HG03571 (cell line): ENCODE measurements around the gene NIN.

Source experiments
- ATAC-seq: cut with Tn5 transposase; IDR thresholded peaks from one replicate; pipeline ENCODE4 v1.9.1; 2021; ENCODE audit not compliant: unreplicated experiment

NIN gene

DNA sequence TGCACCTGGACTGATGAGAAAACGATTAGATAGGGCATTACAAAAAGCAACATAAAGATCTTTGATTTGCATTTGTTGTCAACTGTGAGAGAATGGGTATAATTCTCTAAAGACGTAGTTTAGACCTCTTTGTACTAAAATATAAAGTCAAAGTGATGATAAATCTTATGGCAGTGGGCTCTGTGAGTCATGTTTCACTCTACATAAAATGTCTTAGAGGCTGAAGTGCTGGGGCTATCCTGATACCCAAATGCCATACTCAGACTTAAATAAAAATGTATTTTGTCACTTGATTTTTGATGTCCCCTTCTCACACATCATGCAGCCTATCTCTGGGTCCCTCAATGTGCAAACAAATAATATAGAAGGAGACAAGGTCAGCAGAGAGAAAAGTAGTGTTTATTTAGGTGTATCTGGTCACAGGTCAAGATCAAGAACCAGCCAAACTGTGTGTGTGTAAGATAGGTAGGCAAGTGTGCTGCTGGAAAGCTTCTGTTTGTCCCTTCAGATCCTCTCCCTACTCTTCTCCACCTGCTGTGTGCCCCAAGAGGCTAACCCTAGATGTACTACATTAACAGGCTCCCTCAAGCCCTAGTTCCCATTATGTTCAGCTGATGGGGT is 7.0 kb upstream of the NIN start:
- no peak for ATAC-seq

DNA sequence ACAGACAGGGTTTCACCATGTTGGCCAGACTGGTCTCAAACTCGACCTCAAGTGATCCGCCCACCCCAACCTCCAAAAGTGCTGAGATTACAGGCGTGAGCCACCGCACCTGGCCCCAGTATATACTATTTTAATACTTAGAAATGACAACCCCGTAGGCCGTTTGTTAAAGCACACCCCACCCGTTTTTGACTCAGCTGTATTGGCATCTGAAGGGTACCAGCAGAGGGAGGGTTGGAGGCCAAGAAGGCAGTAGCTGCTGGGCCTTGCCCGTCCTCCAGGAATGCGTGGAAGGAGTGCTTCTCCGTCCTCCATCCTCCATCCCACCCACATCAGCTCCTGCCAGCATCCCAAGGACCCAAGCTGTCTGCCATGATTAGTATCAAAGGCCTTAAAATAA is 6.3 kb upstream of the NIN start:
- ATAC-seq: no peak

DNA sequence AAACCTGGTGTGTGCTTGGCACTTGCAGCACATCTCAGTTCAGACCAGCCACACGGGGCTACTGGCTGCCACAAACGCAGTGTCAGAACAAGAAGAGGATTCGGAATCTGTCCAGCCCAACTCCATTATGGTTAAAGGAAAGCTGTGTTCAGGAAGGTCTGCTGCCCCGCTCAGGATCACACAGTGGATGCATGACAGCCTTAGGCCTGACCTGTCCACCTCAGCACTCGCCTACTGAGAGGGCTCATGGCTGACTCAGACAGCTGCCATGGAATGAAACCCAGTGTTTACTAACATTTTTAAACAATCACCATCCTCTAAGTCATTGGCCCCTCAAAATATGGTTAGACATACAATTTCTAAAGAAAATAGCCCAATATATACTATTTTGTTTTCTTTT is 5.6 kb upstream of the NIN start:
- no peak for ATAC-seq

DNA sequence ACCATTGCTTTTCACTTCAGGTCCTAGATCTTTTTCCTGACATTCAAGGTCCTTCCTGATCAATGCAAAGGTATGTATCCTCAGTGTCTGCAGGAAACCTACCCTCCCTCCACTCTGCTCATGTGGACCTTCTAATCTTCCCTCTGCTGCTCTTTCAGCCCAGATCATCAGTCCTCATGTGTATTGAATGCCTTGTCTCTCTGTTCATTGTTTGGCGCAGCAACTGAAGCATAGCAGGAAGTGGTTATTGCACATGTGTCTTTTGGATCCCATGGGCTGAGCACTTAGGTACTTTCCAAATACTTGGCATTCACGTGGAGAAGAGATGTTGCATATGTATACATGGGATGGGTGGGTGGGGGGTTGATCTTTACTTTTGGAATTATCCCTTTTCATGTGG is 4.3 kb upstream of the NIN start:
- ATAC-seq: peak; percentile 24

DNA sequence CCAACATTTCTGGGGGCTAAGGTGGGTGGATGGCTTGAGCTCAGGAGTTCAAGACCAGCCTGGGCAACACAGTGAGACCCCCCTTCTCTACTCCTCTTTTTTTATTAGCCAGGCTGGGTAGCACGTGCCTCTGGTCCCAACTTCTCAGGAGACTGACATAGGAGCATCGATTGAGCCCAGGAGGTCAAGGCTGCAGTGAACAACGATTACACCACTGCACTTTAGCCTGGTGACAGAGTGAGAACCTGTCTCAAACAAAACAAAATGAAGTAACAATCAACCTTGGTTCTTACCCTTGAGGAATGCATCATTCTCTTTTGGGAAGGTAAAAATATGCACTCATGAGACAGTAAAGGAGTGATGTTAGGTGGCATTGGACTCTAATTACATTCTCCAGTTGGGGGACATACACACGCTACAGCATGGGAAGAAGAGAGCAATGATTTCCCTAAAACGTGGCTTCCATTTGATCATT is 3.9 kb upstream of the NIN start:
- ATAC-seq: no peak

DNA sequence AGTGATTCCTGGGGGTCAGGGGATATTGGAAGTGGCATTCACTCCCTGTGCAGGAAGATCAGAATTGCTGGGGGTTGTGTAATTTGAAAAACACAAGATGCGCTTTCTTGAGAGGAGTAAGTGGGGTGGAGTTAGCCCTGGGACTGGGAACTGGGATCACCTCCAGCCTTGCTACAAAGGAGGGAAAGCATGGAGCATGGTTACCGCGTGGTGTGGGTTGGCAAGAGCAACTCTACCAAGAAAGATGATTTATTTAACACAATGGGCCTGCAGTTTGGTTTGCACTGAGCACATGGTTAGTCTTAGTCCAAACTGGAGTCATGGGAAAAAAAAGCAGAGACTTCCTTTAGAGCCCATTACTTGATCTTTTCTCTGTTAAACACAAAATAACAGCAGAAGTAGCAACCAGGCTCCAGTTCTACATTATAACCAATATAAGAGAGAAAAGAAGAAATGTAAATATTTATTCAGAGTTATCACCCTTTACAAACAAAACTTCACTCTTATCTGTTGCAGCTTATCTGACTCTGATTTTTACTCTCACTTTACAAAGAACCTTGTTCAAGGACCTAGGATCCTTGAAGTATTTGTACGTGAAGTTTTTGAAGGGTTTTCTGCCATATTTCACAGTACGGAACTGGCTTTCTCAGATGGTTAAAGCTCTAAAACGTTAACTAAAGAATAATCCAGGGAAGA is 2.1 kb upstream of the NIN start:
- no peak for ATAC-seq

DNA sequence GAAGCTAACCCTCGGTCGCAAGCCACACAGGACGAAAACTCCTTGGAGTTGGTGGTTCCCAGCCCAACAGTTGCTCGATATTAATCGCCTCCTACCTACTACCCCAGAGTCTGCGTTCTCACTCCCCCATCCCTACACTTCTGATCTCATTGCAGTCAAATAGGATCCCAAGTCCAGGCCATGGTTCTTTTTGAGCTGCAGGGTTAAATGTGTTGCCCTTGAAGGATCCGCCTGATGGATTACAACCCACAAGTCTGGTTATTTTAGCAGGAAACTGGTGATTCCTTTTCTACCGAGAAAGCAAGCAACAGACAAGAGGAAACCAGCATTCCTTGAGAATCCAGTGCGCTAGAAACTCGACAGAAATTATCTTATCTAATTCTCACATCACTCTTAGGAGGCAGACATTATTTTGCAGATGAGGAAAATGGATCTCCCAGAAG is 785 bp upstream of the NIN start:
- no peak for ATAC-seq

DNA sequence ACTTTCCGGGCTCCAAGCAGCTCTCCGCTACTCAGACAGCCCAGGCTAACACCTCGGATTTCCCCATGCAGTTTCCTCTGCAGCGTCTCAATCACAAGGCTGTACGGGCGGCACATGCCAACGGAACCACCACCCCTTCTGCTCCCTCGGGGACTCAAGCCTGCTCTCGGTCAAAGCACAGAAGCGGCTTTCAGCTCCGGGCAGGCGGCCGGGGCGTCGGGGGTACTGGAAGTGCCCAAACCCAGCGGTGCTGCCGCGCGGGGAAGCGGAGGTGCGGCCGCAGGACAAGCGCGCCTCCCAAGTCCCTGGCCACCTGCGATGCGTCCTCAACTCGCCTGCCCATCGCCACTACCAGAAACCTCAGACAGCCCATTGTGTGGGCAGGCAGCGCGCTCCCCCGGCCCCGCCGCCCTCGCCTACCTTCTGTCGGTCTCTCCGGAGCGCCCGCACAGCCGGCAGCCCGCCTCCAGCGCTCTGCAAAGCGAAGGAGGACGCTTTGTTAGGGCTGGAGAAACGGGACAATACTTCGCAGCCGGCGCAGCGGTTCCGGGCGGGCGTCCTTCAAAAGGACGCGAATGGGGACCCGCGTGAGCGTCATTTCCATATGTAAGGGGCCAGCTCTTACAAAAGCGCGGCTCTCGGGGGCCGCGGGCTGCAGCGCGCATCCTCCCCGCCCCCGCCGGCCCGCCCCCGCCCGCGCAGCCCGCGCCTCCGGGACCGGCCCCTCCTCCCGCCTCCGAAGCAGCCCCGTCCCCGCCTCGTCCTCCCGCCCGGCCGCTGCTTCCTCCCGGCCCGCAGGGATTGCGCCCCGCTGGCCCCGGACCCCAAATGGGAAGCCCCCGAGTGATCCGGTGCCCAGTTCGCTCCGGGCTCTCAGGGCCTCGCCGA is 674 bp downstream of the NIN start:
- peak; percentile 32 for ATAC-seq

DNA sequence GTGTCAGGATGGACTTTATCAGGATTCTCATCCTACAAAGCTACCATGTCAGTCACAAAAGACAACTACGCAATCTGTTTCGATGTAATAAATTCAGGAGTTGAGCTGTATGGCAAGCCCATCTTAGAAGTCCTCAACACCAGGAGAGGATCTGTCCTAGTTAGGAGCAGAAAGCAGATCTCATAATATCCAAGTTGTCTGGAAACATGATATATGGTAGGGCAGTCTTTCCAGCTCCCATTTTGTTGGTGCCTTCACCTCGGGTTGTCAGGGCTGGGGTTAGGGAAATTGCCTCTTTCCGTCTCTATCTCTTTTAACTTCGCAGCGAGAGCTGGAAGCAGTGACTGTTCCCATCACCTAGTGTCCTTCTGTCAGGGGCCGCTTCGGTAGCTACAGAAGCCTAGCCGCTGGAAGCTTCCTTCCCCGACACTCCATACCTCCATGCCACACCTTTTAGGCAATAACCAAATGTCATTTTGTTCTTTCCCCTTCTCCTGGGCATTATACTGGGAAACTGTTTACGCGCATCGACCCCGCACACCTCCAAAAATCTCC is 1.4 kb downstream of the NIN start:
- no peak for ATAC-seq

DNA sequence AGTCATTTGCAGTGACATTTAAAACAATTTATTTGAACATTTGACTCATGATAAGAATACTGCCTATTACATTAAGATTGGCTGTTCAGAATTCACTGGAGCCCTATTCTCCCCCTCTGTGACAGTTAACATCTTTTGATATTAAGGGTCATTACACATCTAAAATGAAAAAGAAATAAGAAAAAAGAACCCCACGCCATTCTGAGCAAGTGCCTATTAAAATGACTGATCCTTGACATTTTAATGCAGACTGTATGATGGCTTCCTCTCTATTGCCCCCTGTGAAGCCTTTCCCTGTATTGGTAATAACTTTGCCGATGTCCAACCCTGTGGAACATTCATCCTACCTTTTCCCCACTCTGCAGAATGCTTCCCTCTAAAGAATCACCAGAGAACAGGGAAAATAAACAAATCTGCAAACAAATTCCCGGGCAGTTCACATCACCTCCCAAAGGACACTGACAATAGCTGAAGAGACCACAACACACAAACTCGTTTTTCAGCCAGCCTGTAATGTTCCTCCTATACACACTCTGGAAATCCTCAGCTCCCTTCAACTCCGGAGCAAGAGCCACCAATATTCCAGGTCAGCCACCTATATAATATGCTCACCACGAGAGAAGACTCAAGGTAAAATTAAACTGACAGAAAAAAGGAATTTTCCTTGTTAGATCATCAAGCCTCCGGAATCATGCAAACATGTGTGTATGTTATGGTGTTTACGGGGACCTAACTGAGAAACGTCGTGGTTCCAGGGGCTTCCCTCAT is 2.1 kb downstream of the NIN start:
- no peak for ATAC-seq

DNA sequence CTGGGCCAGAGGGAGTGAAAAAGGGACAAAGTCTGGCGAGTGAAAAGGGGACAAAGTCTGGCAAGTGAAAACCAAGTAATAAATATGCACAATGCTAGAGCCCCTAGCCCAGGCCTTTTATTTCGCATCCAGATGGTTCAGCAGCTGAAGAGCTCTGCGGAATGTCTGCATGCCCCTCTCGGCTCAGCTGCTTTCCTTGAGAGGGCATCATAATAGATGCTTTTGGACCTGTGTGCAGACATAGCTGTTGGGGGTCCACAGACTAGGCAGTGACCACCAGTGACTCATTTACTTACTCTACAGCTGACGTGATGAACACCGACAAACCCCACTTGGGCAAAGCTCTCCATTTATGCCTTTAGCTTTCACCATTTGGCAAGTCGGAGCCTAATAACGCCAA is 4.3 kb downstream of the NIN start:
- no peak for ATAC-seq

DNA sequence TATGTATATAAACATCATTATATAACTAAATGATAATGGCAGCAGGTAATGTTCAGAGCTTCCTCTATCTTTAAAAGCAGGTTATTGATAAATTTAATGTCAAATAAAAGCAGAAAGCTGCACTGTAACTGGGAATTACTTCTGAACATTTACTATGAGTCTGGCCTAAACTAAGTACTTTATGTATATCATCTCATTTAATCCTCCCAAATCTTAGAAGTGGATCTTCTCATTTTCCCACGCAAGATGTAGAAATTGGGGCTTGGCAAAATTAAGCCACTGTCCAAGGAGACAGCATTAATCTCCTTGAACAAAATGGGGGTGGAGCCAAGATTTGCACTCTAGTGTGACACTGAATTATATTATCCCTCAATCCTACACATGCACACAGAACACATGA is 5.7 kb downstream of the NIN start:
- no peak for ATAC-seq

DNA sequence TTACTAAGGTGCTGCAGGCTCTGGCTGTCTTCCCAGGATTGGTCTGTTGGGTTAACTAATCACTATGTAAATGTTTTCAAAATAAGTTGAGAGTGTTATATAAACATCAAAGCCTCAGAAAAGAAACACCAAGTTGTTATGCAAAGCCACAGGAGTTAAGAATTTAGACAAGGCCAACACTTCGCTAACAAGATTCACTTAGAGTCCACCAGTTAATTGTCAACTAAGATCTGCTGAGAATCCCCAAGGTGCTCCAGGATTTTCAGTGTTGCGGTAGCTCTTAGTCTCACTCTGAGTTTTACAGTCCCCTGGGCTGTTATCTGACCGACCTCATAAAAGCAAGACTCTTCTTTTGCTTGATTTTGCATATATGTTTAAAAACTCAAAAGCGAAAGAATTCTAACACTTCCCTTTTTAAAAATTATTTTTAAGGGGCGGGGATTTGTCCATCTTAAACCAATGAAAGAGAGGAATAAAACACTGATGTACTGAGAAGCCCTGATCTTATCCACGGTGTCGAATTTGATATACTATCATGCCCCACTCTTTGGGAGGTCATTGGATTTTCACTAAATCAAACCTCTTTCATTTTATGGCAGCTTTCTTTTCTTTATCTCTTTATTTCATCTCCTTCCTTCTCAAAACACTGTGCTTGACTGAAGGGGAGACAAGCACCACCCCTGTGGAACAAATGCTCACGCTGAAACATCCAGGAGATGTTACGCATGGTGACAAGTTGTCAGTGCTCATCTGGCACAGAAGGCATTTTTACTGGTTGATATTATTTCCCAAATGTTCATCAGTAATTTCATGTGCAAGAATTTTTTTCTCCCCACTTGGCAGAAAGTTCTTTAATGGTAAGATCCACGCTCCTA is 7.0 kb downstream of the NIN start:
- peak; percentile 72 for ATAC-seq

DNA sequence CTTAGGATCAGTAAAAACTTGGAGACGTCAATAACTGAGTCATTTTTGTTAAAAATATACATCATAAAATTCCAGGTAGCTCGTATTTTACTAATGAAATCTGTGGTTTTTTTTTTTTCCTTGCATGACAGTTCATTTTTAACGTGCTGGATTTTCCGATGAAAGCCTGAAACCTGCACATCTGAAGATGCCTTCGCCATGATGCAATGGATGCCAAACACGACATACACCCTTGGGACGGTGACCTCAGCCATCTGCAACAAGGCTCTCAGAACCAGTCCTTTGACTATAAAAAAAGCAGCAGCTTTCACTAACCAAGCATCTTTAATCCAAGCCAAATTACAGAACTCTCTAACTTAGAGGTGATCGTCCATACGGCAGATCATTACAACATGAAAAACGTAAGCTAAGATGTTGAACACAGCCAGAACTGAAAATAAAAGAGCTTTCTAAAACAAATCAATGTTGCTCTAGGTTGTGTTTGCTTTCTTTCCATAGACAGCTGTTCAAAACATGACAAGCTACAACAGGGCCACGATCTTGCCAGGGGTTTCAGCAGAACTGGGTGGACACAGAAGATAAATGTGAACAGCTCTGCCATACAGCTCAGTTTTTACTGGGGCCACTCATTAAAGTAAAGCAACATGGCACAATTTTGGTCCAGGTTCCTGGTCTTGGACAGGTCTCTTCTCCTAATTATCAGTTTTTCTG is 7.8 kb downstream of the NIN start:
- ATAC-seq: no peak

DNA sequence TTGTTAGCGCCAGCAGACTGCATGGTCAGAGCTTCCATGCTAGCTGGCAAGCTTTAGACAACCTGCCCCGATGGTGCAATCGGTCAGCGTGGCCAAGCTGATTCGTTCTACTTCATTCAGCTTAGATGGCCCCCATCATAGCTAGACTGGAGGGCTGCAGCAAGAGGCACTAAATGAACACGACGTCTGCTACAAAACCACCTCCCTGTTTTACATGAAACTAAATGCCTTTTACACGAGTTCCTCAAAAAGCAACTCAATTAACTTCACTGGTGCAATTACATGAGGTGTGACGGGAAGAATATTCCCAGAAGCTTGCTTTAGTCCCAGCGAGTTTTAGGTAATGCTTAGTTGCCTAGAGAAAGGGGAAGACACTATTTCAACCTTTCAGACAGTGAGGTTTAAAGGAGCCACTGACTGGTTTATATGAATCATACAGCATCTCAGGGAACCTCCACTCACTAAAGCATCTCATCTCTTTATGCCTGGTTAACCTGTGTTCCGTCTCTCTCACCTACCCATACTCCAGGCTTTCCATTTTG is 8.4 kb downstream of the NIN start:
- no peak for ATAC-seq

DNA sequence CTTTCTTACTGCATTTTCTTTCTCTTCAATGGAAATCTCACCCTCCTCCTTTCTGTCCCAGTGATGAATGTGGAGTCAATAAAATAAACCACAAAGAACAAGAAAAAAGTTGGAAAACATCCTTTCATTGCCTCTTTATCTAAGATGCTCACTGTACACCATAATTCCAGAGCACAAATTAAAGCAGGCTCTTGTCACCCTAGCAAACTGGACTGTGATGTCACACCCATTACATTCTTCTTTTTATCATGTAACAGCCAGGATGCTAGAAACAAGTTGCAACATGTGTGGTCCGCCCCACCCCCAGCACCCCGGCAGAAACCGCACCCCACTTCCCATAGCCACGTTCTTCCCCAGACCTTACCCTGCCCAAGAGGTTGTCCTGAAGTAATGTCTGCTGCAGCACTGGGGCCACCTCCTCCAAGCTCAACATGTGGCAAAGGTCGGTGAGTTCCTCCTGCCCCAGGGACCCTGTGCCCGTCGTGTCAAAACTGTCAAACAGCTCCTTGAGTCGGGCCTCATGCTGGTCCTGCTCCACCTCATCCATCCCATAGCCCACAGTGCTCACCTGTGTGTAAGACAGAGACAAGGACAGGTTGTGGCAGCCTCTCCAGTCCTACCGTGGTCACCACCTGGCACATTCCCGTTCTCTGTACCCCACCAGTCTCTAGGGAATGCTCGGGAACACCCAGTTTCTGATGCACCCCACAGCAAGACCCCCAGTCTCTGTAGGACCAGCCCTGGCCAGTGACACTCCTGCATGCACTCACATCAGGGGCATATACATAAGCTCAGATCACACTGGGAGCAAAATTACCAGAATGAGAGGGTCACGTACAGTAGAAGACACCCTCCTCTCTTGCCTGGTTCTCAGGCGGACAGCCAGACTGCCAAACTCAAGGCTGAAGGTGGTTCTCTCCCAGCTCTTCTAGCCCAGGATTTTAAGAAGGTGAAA is 9.2 kb downstream of the NIN start:
- no peak for ATAC-seq

DNA sequence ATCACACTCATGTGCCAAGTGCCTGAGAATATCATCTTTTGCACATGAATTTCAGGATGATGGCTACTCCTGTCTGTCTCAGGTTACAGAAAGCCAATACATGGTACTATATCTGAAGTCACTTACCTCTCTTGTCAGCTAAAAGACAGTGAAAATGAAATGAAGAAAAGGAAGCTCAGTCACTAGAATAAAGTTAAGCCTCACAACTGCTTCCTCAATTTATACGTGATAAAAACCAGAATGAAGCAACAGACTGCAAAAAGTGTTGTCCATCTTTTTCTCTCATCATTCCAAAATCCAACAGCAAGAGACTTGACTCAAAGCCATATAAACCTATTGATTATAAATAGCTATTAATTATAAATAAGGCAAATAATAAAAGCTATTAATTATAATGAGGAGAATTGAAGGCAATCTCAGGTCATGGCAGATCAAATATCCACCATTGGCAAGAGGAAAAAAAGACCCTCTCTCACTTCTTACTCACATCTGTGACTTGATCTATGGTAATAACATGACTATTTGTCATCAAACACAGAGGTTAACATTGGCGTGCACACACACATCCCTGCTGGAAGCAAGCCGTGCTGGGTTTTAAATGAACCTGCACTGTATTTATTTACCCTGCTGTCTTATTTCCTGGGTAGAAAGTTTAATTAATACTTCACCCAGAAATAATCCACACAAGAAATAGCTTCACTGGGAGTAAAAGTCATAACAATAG is 10.0 kb downstream of the NIN start:
- no peak for ATAC-seq
